Breast epithelium (tissue), 4 donors: ENCODE measurements around the gene NAP1L2. TPM values are rescaled to one million over a fixed set of nuclear protein-coding genes. Genes with fewer than 3 reads are reported as not detected.

ENCODE experiments used
- DNase-seq, 2 donors: peaks; one replicate each; pipeline ENCODE4 v3.0.0-alpha.2; 2019; ENCODE audit warnings: low spot score in 2 of 2
- H3K27ac ChIP-seq, 2 donors: fragments of 200-600 bp; sonication (generic) in 1 of 2; one replicate each; pipeline ENCODE4 v1.5.1; 2016 to 2019; ENCODE audit warnings: mild to moderate bottlenecking in 1 of 2
- H3K27me3 ChIP-seq, 2 donors: fragments of 200-600 bp; sonication (generic) in 1 of 2; one replicate each; pipeline versions ENCODE4 v1.5.1 to v1.6.0; 2017 to 2019; ENCODE audit warnings: control low read depth in 1 of 2, mild to moderate bottlenecking in 1 of 2
- H3K36me3 ChIP-seq: fragments of 200-600 bp; one replicate; pipeline ENCODE4 v1.5.1; 2019
- H3K4me1 ChIP-seq, 2 donors: fragments of 200-600 bp; sonication (generic); one replicate each; pipeline ENCODE4 v1.5.1; 2016 to 2019; ENCODE audit warnings: control low read depth in 1 of 2
- H3K4me3 ChIP-seq, 3 donors: fragments of 200-600 bp; sonication (generic); 1 replicate in 2 of 3; 2 replicates in 1 of 3; pipeline ENCODE4 v1.5.1; 2016 to 2019; ENCODE audit warnings: mild to moderate bottlenecking in 3 of 3, moderate library complexity in 2 of 3
- H3K9me3 ChIP-seq, 2 donors: fragments of 200-600 bp; sonication (generic) in 1 of 2; one replicate each; pipeline ENCODE4 v1.5.1; 2016 to 2019; ENCODE audit warnings: control low read depth in 1 of 2
- POLR2A ChIP-seq: fragments of 450-650 bp; IDR thresholded peaks from one replicate; pipeline ENCODE4 v1.6.1; 2016; ENCODE audit warnings: antibody characterized with exemption, mild to moderate bottlenecking, moderate library complexity
- POLR2AphosphoS5 ChIP-seq, 3 donors: sonication (generic); formaldehyde crosslinking; IDR thresholded peaks; one replicate each; pipeline ENCODE4 v1.6.1; 2017; ENCODE audit warnings: antibody characterized with exemption in 3 of 3
- intact Hi-C: fragments of 100-400 bp; cut with DNase I; formaldehyde crosslinking; loops from one replicate; pipeline ENCODE4 v1.15.1; 2023; ENCODE audit warnings: low total_unique reads
- total RNA-seq, 3 donors: library from RNA; depleted of rRNA; stranded (reverse); fragments of >200 nt; gene quantifications; one replicate each; pipeline ENCODE4 v1.1.0, GENCODE V29; 2016
- TF ChIP-seq, protein P1 (sequence below), 3 donors: fragments of 450-650 bp; IDR thresholded peaks; one replicate each; pipeline ENCODE4 v1.5.1; 2016 to 2017; ENCODE audit warnings: antibody characterized with exemption in 3 of 3, mild to moderate bottlenecking in 3 of 3, moderate library complexity in 3 of 3

Gene NAP1L2, protein sequence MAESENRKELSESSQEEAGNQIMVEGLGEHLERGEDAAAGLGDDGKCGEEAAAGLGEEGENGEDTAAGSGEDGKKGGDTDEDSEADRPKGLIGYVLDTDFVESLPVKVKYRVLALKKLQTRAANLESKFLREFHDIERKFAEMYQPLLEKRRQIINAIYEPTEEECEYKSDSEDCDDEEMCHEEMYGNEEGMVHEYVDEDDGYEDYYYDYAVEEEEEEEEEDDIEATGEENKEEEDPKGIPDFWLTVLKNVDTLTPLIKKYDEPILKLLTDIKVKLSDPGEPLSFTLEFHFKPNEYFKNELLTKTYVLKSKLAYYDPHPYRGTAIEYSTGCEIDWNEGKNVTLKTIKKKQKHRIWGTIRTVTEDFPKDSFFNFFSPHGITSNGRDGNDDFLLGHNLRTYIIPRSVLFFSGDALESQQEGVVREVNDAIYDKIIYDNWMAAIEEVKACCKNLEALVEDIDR
- 1 to 10 TPM in 2 of 3 donors, under 1 TPM in 1; 0.48 to 5.3 (median 2.6) TPM for total RNA-seq

DNA sequence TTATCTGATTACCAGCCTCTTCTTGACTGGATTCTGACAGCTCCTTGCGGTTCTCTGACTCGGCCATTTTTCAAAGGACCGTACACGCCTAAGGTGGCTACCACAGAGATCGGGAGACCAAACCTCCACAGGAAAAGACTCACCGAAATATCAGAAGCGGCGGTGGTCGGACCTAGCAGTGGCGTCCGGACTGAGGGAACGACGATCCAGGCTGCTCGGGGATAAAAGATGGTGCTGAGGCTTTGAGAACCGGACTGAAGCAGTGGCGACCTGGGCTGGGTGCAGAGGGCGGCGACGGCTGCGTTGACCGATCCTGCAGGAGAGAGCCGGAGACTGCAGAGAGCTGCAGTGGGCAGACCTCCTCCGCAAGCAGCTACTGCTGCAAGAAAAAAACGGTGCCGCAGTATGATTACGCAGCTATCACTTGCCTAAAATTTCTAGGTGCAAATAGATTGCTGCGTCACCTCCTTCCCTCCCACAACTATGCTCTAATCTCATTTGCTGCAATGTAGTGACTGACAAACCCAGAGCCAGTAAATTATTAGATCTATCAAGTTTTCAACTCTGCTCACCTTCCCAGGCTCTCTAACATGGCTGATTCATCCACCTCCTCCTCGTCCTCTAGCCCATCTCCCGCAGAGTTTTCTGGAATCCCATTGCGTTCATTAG is at the start of gene NAP1L2:
Gene NAP1L2 (minus strand): TSS at position 426 of the 669 bp plus-strand sequence. CDS start 359 bp downstream, at position 67.
- DNase-seq, result peak in 1 of 2 donors; percentile 26
- Histone ChIP-seq H3K4me1 (no peaks in the 10 kb centered on the region), H3K4me3 (peak within 1 kb of the TSS; percentile 33 to 65 (median 54)), H3K27ac (peak within 1 kb of the TSS; percentile 54 to 62), H3K27me3 (peaks cover 0 to 32% of the 10 kb centered on the region in 2 donors), H3K9me3 (peaks cover 0 to 4% of the 10 kb centered on the region in 2 donors), H3K36me3 (no peaks in the 10 kb centered on the region)
- intact Hi-C loops, result no loop called here
- TF ChIP-seq, protein P1, sequence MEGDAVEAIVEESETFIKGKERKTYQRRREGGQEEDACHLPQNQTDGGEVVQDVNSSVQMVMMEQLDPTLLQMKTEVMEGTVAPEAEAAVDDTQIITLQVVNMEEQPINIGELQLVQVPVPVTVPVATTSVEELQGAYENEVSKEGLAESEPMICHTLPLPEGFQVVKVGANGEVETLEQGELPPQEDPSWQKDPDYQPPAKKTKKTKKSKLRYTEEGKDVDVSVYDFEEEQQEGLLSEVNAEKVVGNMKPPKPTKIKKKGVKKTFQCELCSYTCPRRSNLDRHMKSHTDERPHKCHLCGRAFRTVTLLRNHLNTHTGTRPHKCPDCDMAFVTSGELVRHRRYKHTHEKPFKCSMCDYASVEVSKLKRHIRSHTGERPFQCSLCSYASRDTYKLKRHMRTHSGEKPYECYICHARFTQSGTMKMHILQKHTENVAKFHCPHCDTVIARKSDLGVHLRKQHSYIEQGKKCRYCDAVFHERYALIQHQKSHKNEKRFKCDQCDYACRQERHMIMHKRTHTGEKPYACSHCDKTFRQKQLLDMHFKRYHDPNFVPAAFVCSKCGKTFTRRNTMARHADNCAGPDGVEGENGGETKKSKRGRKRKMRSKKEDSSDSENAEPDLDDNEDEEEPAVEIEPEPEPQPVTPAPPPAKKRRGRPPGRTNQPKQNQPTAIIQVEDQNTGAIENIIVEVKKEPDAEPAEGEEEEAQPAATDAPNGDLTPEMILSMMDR (IDR thresholded peaks at IDR 0.05), result no peak
- TF ChIP-seq POLR2A, result no peak

DNA sequence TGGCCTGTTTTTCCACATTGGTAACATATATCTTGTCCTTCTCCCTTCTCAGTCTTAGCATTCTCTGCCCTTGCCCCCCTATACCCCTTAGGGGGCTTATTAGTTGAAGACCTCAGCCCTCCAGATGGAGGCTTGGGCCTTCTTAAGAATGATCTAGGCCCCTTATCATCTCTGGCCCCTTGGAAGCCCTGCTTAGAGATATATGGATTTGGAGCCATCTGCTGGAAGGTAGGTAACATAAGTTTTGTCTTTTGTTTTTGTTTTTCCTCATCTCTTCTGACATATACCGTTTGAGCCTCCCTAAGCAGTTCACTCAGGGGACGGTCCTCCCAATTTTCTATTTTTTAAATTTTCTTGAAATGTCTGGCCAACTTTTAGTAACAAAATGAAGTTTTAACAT is 48.3 kb upstream of the NAP1L2 start:
- H3K27ac ChIP-seq, result no peak overlapping the region
- H3K27me3 ChIP-seq, result peaks cover 0 to 42% of the 10 kb centered on the region in 2 donors
- H3K36me3 ChIP-seq, result no peaks in the 10 kb centered on the region
- no peak overlapping the region for H3K4me3 ChIP-seq
- DNase-seq, result no peak
- no peak for TF ChIP-seq POLR2AphosphoS5 (IDR thresholded peaks at IDR 0.05)
- H3K4me1 ChIP-seq, result no peaks in the 10 kb centered on the region
- no peaks in the 10 kb centered on the region for H3K9me3 ChIP-seq
- intact Hi-C loops, result no loop called here

DNA sequence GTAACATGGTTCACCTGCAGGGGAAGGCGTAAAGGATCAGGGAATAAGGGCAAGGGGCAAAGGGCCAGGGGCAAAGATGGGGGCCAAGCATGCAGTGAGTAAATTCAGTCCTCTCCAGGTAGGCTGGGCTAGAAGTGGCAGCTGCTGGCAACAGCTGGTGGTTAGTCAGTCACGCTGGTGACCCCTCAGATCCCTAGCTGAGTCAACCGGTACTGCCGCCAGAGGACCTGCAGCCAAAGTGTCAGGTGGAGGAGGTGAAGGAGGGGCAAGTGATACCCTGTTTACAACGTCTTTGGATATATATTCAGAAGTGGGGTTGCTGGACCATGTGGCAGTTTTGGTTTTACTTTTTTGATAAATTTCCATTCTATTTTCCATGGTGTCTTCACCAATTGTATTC is 24.6 kb upstream of the NAP1L2 start:
- Histone ChIP-seq H3K27me3 (peaks cover 0 to 16% of the 10 kb centered on the region in 2 donors), H3K9me3 (peaks cover 0 to 12% of the 10 kb centered on the region in 2 donors), H3K27ac (no peak overlapping the region), H3K4me1 (no peaks in the 10 kb centered on the region), H3K4me3 (no peak overlapping the region), H3K36me3 (no peaks in the 10 kb centered on the region)
- intact Hi-C loops, result no loop called here
- no peak for DNase-seq
- no peak for TF ChIP-seq POLR2A
- no peak for TF ChIP-seq POLR2AphosphoS5 (IDR thresholded peaks at IDR 0.05)
- TF ChIP-seq, protein P1 (IDR thresholded peaks at IDR 0.05), result no peak

DNA sequence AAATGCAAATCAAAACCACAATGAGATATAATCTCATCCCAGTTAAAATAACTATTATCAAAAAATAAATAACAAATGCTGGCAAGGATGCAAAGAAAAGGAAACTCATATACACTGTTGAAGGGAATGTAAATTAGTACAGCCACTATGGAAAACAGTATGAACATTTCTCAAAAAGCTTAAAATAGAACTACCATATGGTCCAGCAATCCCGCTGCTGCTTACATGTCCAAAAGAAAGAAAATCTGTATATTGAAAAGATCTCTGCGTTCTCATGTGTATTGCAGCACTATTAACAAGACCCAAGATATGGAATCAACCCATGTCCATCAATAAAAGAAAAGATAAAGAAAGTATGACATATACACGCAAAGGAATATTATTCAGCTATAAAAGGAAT is 3.0 kb upstream of the NAP1L2 start:
- H3K9me3 ChIP-seq, result peaks cover 5 to 21% of the 10 kb centered on the region in 2 donors
- TF ChIP-seq, protein P1 (IDR thresholded peaks at IDR 0.05), result no peak
- no peak for TF ChIP-seq POLR2AphosphoS5 (IDR thresholded peaks at IDR 0.05)

DNA sequence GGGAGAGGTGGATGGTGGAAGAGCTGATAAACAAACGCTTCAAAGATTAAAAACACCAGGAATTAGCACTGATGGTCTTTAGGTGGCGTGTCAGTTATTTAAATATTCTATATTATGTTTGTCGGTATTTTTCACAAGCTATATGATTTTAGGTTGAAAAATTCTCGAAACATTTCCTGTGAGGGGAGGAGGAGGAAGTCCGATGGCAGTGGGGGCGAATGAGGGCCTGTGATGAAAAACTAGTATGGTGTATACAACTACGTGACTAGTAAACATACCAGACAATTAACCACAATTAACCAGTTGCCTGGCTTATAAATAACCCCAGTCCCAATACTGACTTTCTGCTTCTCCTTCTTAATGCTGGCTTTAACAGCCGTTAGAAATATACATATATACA is 595 bp upstream of the NAP1L2 start:
- intact Hi-C loops, result no loop called here
- no peak for DNase-seq
- H3K36me3 ChIP-seq, result no peaks in the 10 kb centered on the region
- TF ChIP-seq POLR2A, result no peak
- TF ChIP-seq, protein P1 (IDR thresholded peaks at IDR 0.05), result no peak
- TF ChIP-seq POLR2AphosphoS5 (IDR thresholded peaks at IDR 0.05), result no peak
- peaks cover 0 to 11% of the 10 kb centered on the region in 2 donors for H3K9me3 ChIP-seq
- H3K4me1 ChIP-seq, result no peaks in the 10 kb centered on the region
- H3K27me3 ChIP-seq, result peaks cover 0 to 30% of the 10 kb centered on the region in 2 donors
- H3K27ac ChIP-seq, result peak overlapping the region in 1 of 2 donors; percentile 40
- peak overlapping the region; percentile 33 to 65 (median 54) for H3K4me3 ChIP-seq

More for the DNA sequence above, 3.0 kb upstream of the NAP1L2 start:
- Histone ChIP-seq H3K4me3 (no peak overlapping the region), H3K4me1 (no peaks in the 10 kb centered on the region), H3K36me3 (no peaks in the 10 kb centered on the region), H3K27me3 (peaks cover 0 to 22% of the 10 kb centered on the region in 2 donors), H3K27ac (no peak overlapping the region)
- intact Hi-C loops, result no loop called here
- DNase-seq, result no peak
